ENCODE results near the gene THADA. TPM values are rescaled to one million over a fixed set of nuclear protein-coding genes. Genes with fewer than 3 reads are reported as not detected.
A peak's percentile ranks its signal among the peaks of the same experiment; 100 is the strongest.

The THADA gene
- total and polyA plus RNA-seq, 2 donors (not counting 1 experiment from before 2014, with no cell fraction given), result 9.2 to 36.2 TPM

GRCh38 chr2:43421194-43421593 lies 174.6 kb downstream of the THADA start:
- Histone ChIP-seq H3K9me3 (ENCODE audit: control insufficient read depth, insufficient read depth, low read depth, low read length) (no peaks in the 10 kb centered on the region), H2AFZ (ENCODE audit: low read length) (no peak overlapping the region), H3K4me3 (replicated peaks in 1 of 4; ENCODE audit: control extremely low read depth in 1 of 4, insufficient read depth in 1 of 4, low read depth in 3 of 4, low read length in 4 of 4) (no peak overlapping the region), H3K79me2 (ENCODE audit: control insufficient read depth, insufficient read depth, low read length) (no peaks in the 10 kb centered on the region), H4K20me1 (ENCODE audit: control insufficient read depth, extremely low read depth, insufficient read depth, low read length) (no peaks in the 10 kb centered on the region), H3K36me3 (ENCODE audit: control insufficient read depth, insufficient read depth, low read length) (no peaks in the 10 kb centered on the region), H3K27ac (ENCODE audit: insufficient read depth, low read length) (no peak overlapping the region), H3K9ac (ENCODE audit: insufficient read depth, low read length) (no peak overlapping the region), H3K4me2 (ENCODE audit: extremely low read depth, insufficient read depth, low read length) (no peak overlapping the region), H3K27me3 (ENCODE audit: control insufficient read depth, insufficient read depth, low read length) (no peaks in the 10 kb centered on the region), H3K4me1 (ENCODE audit: control insufficient read depth, extremely low read depth, insufficient read depth, low read length) (peaks cover 4% of the 10 kb centered on the region)
- TF ChIP-seq CTCF (conservative IDR thresholded peaks at IDR 0.05 in 1 of 2, IDR thresholded peaks at IDR 0.05 in 1 of 2; ENCODE audit: low read depth in 1 of 2, low read length in 2 of 2) (no peak), EZH2 (IDR thresholded peaks at IDR 0.05; ENCODE audit: low read length, missing control alignments) (no peak)
- no peak for DNase-seq (ENCODE audit: low read depth in 2 of 2)

- no peak for DNase-seq (ENCODE audit: low read depth in 2 of 2)
- Histone ChIP-seq H4K20me1 (ENCODE audit: control insufficient read depth, extremely low read depth, insufficient read depth, low read length) (no peaks in the 10 kb centered on the region), H2AFZ (ENCODE audit: low read length) (no peak overlapping the region), H3K79me2 (ENCODE audit: control insufficient read depth, insufficient read depth, low read length) (no peaks in the 10 kb centered on the region), H3K27ac (ENCODE audit: insufficient read depth, low read length) (no peak overlapping the region), H3K9me3 (ENCODE audit: control insufficient read depth, insufficient read depth, low read depth, low read length) (no peaks in the 10 kb centered on the region), H3K27me3 (ENCODE audit: control insufficient read depth, insufficient read depth, low read length) (no peaks in the 10 kb centered on the region), H3K4me3 (replicated peaks in 1 of 4; ENCODE audit: control extremely low read depth in 1 of 4, insufficient read depth in 1 of 4, low read depth in 3 of 4, low read length in 4 of 4) (no peak overlapping the region), H3K4me1 (ENCODE audit: control insufficient read depth, extremely low read depth, insufficient read depth, low read length) (no peaks in the 10 kb centered on the region), H3K36me3 (ENCODE audit: control insufficient read depth, insufficient read depth, low read length) (no peaks in the 10 kb centered on the region), H3K9ac (ENCODE audit: insufficient read depth, low read length) (no peak overlapping the region), H3K4me2 (ENCODE audit: extremely low read depth, insufficient read depth, low read length) (no peak overlapping the region)
- TF ChIP-seq CTCF (conservative IDR thresholded peaks at IDR 0.05 in 1 of 2, IDR thresholded peaks at IDR 0.05 in 1 of 2; ENCODE audit: low read depth in 1 of 2, low read length in 2 of 2) (no peak), EZH2 (IDR thresholded peaks at IDR 0.05; ENCODE audit: low read length, missing control alignments) (no peak)
These were observed 175.4 kb downstream of the THADA start for GRCh38 chr2:43420389-43420801.

GRCh38 chr2:43419876-43420275 lies 176.0 kb downstream of the THADA start:
- Histone ChIP-seq H3K27ac (ENCODE audit: insufficient read depth, low read length) (no peak overlapping the region), H3K36me3 (ENCODE audit: control insufficient read depth, insufficient read depth, low read length) (no peaks in the 10 kb centered on the region), H3K79me2 (ENCODE audit: control insufficient read depth, insufficient read depth, low read length) (no peaks in the 10 kb centered on the region), H4K20me1 (ENCODE audit: control insufficient read depth, extremely low read depth, insufficient read depth, low read length) (no peaks in the 10 kb centered on the region), H3K9ac (ENCODE audit: insufficient read depth, low read length) (no peak overlapping the region), H3K4me1 (ENCODE audit: control insufficient read depth, extremely low read depth, insufficient read depth, low read length) (no peaks in the 10 kb centered on the region), H3K9me3 (ENCODE audit: control insufficient read depth, insufficient read depth, low read depth, low read length) (no peaks in the 10 kb centered on the region), H3K27me3 (ENCODE audit: control insufficient read depth, insufficient read depth, low read length) (no peaks in the 10 kb centered on the region), H3K4me3 (replicated peaks in 1 of 4; ENCODE audit: control extremely low read depth in 1 of 4, insufficient read depth in 1 of 4, low read depth in 3 of 4, low read length in 4 of 4) (no peak overlapping the region), H2AFZ (ENCODE audit: low read length) (no peak overlapping the region), H3K4me2 (ENCODE audit: extremely low read depth, insufficient read depth, low read length) (no peak overlapping the region)
- peak in 1 of 2 donors; percentile 29 for DNase-seq (ENCODE audit: low read depth in 2 of 2)
- TF ChIP-seq EZH2 (IDR thresholded peaks at IDR 0.05; ENCODE audit: low read length, missing control alignments) (no peak), CTCF (conservative IDR thresholded peaks at IDR 0.05 in 1 of 2, IDR thresholded peaks at IDR 0.05 in 1 of 2; ENCODE audit: low read depth in 1 of 2, low read length in 2 of 2) (no peak)
